HepG2 (cell line): ENCODE results near the gene PPP2R5C. TPM values are rescaled to one million over a fixed set of nuclear protein-coding genes. Genes with fewer than 3 reads are reported as not detected.

Experiments used
- ATM ChIP-seq: fragments of 450-650 bp; IDR thresholded peaks from 2 replicates; pipeline ENCODE4 v1.7.1; 2017; ENCODE audit warnings: mild to moderate bottlenecking, borderline replicate concordance
- CENPT ChIP-seq: sonication (generic); formaldehyde crosslinking; IDR thresholded peaks from 2 replicates; pipeline ENCODE4 v1.8.0; 2022; ENCODE audit warnings: low read depth, mild to moderate bottlenecking, moderate library complexity, missing genetic modification reagents
- FOXP1 ChIP-seq, 2 experiments: fragments of 450-650 bp in 1 of 2; IDR thresholded peaks; 2 replicates each; pipeline ENCODE4 v1.6.1; 2017 to 2018; ENCODE audit warnings: antibody characterized with exemption in 1 of 2
- GFI1 ChIP-seq: sonication (generic); formaldehyde crosslinking; IDR thresholded peaks from 2 replicates; pipeline ENCODE4 v1.5.0; 2020; ENCODE audit warnings: missing genetic modification reagents, mild to moderate bottlenecking, borderline replicate concordance
- KLF12 ChIP-seq: sonication (generic); formaldehyde crosslinking; IDR thresholded peaks from 2 replicates; pipeline ENCODE4 v1.4.0; 2020; ENCODE audit warnings: missing genetic modification reagents, borderline replicate concordance
- KLF9 ChIP-seq: IDR thresholded peaks from 2 replicates; pipeline ENCODE4 v1.6.1; 2016; ENCODE audit warnings: low read depth
- NAIF1 ChIP-seq: sonication (generic); formaldehyde crosslinking; IDR thresholded peaks from 2 replicates; pipeline ENCODE4 v1.5.0; 2020; ENCODE audit warnings: mild to moderate bottlenecking, missing genetic modification reagents, borderline replicate concordance
- POLR2A ChIP-seq, 2 experiments: IDR thresholded peaks; 2 replicates each; pipeline ENCODE4 v1.6.1; 2011; ENCODE audit warnings: low read depth in 2 of 2, low read length in 2 of 2, mild to moderate bottlenecking in 1 of 2, moderate library complexity in 1 of 2; ENCODE audit not compliant: insufficient read depth in 1 of 2
- SAFB2 ChIP-seq: sonication (generic); formaldehyde crosslinking; IDR thresholded peaks from 2 replicates; pipeline ENCODE4 v1.5.1; 2020; ENCODE audit warnings: missing genetic modification reagents, low read depth, mild to moderate bottlenecking, borderline replicate concordance
- SMAD3 ChIP-seq: sonication (generic); formaldehyde crosslinking; IDR thresholded peaks from 2 replicates; pipeline ENCODE4 v1.4.0; 2020; ENCODE audit warnings: missing genetic modification reagents
- SOX13 ChIP-seq, 3 experiments: fragments of 450-650 bp in 1 of 3; sonication (generic) in 1 of 3; formaldehyde crosslinking in 1 of 3; IDR thresholded peaks in 2 of 3; conservative IDR thresholded peaks in 1 of 3; 2 replicates each; pipeline versions ENCODE4 v1.5.0 to v1.6.1; 2016 to 2020; ENCODE audit warnings: antibody characterized with exemption in 1 of 3, mild to moderate bottlenecking in 1 of 3, missing compliant biosample characterization in 1 of 3, missing genetic modification reagents in 1 of 3, moderate library complexity in 1 of 3
- TOE1 ChIP-seq: sonication (generic); formaldehyde crosslinking; IDR thresholded peaks from 2 replicates; pipeline ENCODE4 v1.4.0; 2020; ENCODE audit warnings: mild to moderate bottlenecking, missing genetic modification reagents
- ZBTB20 ChIP-seq: sonication (generic); formaldehyde crosslinking; IDR thresholded peaks from 2 replicates; pipeline ENCODE4 v1.8.1; 2023; ENCODE audit warnings: missing genetic modification reagents, low read depth, mild to moderate bottlenecking, borderline replicate concordance
- polyA plus RNA-seq, 8 experiments: library from polyadenylated mRNA; depleted of rRNA in 3 of 8; stranded (reverse) in 7 of 8; unstranded in 1 of 8; fragments of >200 nt; fragmentation: Illumina TruSeq in 4 of 8; extraction: Trizol in 4 of 8; gene quantifications; 2 replicates each; pipeline versions ENCODE4 v1.2.1 to v1.2.3, GENCODE V29; 2011 to 2016; ENCODE audit warnings: low read depth in 4 of 8, missing spikeins in 1 of 8, mixed read lengths in 1 of 8; ENCODE audit not compliant: insufficient read depth in 1 of 8
- total RNA-seq, 5 experiments: library from RNA; depleted of rRNA; stranded (reverse); fragments of >200 nt; fragmentation: Illumina TruSeq; extraction: Trizol; gene quantifications; 2 replicates each; pipeline ENCODE4 v1.2.3, GENCODE V29; 2016; ENCODE audit warnings: low read depth in 1 of 5
- TF ChIP-seq, protein P1 (sequence below): sonication (generic); formaldehyde crosslinking; IDR thresholded peaks from 2 replicates; pipeline ENCODE4 v1.5.0; 2020; ENCODE audit warnings: missing genetic modification reagents
- TF ChIP-seq, protein P2 (sequence below): sonication (generic); formaldehyde crosslinking; IDR thresholded peaks from 2 replicates; pipeline ENCODE4 v1.5.0; 2020; ENCODE audit warnings: mild to moderate bottlenecking, missing genetic modification reagents, borderline replicate concordance
- TF ChIP-seq, protein P3 (sequence below): sonication (generic); formaldehyde crosslinking; IDR thresholded peaks from 2 replicates; pipeline ENCODE4 v1.5.0; 2020; ENCODE audit warnings: missing genetic modification reagents
- TF ChIP-seq, protein P4 (sequence below): sonication (generic); formaldehyde crosslinking; IDR thresholded peaks from 2 replicates; pipeline ENCODE4 v1.4.0; 2020; ENCODE audit warnings: missing genetic modification reagents, borderline replicate concordance

PPP2R5C gene
- total and polyA plus RNA-seq, 2 of the 13 experiments (the other 11 are each of a cell fraction or from before 2014, with no cell fraction given), result 74.3 to 78.5 TPM

DNA sequence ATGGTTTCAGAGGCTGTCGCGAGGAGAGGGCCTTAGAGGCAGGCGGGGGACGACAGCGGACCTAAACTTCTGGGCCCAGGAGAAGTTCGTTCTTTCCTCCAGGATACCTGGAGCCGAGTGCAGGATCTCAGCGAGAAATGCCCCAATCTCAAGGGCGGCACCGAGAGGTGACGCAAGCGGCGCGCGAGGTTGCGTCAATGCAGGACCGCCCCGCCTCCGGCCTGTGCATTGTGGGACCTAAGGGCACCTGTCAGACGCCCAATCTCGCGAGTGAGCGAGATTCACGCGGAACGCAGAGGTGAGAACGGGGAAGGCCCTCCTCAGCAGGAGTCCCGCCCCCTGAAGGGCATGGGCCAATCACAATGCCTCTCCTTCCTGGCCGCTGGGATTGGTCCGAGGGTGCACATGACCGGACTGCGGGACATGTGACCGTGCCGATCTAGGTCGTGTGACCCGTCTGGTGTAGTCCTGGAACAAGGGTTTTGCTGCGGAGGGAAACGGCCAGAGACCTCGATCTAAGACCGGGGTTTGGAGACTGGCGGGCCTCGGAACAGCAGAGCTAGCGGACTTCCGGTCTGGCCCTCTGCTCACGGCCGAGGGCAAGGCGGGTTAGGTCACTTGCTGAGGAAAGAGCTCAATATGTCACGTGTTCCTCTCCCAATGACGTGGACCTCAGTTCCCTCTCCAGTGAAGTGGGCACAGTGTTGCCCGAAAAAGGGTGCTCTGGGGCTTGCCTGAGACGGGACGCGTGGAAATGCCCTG is 186.6 kb downstream of the PPP2R5C start (continued):
- TF ChIP-seq, protein P1, sequence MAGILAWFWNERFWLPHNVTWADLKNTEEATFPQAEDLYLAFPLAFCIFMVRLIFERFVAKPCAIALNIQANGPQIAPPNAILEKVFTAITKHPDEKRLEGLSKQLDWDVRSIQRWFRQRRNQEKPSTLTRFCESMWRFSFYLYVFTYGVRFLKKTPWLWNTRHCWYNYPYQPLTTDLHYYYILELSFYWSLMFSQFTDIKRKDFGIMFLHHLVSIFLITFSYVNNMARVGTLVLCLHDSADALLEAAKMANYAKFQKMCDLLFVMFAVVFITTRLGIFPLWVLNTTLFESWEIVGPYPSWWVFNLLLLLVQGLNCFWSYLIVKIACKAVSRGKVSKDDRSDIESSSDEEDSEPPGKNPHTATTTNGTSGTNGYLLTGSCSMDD (CRISPR knock-in tag), result no peak
- TF ChIP-seq GFI1 (CRISPR knock-in tag) (no peak), NAIF1 (CRISPR knock-in tag) (no peak), KLF12 (CRISPR knock-in tag) (peak; percentile 84), ZBTB20 (no peak), ATM (no peak), FOXP1 (IDR thresholded peaks at IDR 0.05) (no peak), FOXP1 (CRISPR knock-in tag; IDR thresholded peaks at IDR 0.05) (peak; percentile 16; the same call in 1 of the 2 replicates), CENPT (CRISPR knock-in tag) (no peak), TOE1 (CRISPR knock-in tag) (no peak; the same call in none of the 2 replicates), KLF9 (peak; percentile 87; the same call in 1 of the 2 replicates), SAFB2 (no peak), POLR2A (IDR thresholded peaks at IDR 0.05; ENCODE audit: insufficient read depth in 1 of 2, low read depth in 2 of 2, low read length in 2 of 2) (peak; percentile 89 to 96), SOX13 (IDR thresholded peaks at IDR 0.05) (no peak; the same call in 1 of the 2 replicates), SOX13 (CRISPR knock-in tag; conservative IDR thresholded peaks at IDR 0.05 in 1 of 2, IDR thresholded peaks at IDR 0.05 in 1 of 2) (peak in 1 of 2 experiments; percentile 36; a peak in 2 of 4 replicates), SMAD3 (CRISPR knock-in tag) (no peak; the same call in 1 of the 2 replicates)
- TF ChIP-seq, protein P2, sequence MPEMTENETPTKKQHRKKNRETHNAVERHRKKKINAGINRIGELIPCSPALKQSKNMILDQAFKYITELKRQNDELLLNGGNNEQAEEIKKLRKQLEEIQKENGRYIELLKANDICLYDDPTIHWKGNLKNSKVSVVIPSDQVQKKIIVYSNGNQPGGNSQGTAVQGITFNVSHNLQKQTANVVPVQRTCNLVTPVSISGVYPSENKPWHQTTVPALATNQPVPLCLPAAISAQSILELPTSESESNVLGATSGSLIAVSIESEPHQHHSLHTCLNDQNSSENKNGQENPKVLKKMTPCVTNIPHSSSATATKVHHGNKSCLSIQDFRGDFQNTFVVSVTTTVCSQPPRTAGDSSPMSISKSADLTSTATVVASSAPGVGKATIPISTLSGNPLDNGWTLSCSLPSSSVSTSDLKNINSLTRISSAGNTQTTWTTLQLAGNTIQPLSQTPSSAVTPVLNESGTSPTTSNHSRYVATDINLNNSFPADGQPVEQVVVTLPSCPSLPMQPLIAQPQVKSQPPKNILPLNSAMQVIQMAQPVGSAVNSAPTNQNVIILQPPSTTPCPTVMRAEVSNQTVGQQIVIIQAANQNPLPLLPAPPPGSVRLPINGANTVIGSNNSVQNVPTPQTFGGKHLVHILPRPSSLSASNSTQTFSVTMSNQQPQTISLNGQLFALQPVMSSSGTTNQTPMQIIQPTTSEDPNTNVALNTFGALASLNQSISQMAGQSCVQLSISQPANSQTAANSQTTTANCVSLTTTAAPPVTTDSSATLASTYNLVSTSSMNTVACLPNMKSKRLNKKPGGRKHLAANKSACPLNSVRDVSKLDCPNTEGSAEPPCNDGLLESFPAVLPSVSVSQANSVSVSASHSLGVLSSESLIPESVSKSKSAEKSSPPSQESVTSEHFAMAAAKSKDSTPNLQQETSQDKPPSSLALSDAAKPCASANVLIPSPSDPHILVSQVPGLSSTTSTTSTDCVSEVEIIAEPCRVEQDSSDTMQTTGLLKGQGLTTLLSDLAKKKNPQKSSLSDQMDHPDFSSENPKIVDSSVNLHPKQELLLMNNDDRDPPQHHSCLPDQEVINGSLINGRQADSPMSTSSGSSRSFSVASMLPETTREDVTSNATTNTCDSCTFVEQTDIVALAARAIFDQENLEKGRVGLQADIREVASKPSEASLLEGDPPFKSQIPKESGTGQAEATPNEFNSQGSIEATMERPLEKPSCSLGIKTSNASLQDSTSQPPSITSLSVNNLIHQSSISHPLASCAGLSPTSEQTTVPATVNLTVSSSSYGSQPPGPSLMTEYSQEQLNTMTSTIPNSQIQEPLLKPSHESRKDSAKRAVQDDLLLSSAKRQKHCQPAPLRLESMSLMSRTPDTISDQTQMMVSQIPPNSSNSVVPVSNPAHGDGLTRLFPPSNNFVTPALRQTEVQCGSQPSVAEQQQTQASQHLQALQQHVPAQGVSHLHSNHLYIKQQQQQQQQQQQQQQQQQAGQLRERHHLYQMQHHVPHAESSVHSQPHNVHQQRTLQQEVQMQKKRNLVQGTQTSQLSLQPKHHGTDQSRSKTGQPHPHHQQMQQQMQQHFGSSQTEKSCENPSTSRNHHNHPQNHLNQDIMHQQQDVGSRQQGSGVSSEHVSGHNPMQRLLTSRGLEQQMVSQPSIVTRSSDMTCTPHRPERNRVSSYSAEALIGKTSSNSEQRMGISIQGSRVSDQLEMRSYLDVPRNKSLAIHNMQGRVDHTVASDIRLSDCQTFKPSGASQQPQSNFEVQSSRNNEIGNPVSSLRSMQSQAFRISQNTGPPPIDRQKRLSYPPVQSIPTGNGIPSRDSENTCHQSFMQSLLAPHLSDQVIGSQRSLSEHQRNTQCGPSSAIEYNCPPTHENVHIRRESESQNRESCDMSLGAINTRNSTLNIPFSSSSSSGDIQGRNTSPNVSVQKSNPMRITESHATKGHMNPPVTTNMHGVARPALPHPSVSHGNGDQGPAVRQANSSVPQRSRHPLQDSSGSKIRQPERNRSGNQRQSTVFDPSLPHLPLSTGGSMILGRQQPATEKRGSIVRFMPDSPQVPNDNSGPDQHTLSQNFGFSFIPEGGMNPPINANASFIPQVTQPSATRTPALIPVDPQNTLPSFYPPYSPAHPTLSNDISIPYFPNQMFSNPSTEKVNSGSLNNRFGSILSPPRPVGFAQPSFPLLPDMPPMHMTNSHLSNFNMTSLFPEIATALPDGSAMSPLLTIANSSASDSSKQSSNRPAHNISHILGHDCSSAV, result no peak; the same call in 1 of the 2 replicates
- TF ChIP-seq, protein P3, sequence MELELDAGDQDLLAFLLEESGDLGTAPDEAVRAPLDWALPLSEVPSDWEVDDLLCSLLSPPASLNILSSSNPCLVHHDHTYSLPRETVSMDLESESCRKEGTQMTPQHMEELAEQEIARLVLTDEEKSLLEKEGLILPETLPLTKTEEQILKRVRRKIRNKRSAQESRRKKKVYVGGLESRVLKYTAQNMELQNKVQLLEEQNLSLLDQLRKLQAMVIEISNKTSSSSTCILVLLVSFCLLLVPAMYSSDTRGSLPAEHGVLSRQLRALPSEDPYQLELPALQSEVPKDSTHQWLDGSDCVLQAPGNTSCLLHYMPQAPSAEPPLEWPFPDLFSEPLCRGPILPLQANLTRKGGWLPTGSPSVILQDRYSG (CRISPR knock-in tag), result no peak
- TF ChIP-seq, protein P4, sequence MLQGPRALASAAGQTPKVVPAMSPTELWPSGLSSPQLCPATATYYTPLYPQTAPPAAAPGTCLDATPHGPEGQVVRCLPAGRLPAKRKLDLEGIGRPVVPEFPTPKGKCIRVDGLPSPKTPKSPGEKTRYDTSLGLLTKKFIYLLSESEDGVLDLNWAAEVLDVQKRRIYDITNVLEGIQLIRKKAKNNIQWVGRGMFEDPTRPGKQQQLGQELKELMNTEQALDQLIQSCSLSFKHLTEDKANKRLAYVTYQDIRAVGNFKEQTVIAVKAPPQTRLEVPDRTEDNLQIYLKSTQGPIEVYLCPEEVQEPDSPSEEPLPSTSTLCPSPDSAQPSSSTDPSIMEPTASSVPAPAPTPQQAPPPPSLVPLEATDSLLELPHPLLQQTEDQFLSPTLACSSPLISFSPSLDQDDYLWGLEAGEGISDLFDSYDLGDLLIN (CRISPR knock-in tag), result peak; percentile 56; the same call in 1 of the 2 replicates
